GM12864 (cell line): ENCODE data around the gene S100A7A.

Experiments used
- DNase-seq: peaks from one replicate; pipeline ENCODE4 v3.0.0-alpha.2; 2011; ENCODE audit warnings: low read depth
- H3K4me3 ChIP-seq: 2 replicates; pipeline ENCODE4 v1.5.1; 2011; ENCODE audit warnings: mild to moderate bottlenecking, low read depth, low read length, control low read depth
- TF ChIP-seq, protein P1 (sequence below): IDR thresholded peaks from 2 replicates; pipeline ENCODE4 v1.5.1; 2011; ENCODE audit warnings: low read depth, mild to moderate bottlenecking, moderate library complexity, low read length, control low read depth, inconsistent platforms; ENCODE audit errors: missing control alignments

Gene S100A7A

DNA sequence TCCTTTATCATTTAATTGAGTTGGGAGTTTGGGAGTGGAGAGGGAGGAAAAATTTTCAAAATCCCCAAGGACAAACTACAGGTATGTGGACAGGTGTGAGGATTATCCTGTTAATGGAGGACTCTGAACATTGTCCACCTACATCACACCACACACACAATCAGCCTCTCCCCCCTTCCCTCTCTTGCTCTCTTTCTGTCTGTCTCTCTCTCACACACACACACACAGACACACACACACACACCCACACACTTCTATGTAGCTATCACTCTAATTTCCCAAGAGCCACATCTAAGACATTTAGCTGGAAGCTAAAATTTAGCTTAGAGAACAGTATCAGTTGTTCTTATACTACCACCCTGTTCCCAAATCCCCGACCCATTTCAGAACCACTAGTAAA lies 26.9 kb upstream of the S100A7A start:
- no peak for DNase-seq
- TF ChIP-seq, protein P1, sequence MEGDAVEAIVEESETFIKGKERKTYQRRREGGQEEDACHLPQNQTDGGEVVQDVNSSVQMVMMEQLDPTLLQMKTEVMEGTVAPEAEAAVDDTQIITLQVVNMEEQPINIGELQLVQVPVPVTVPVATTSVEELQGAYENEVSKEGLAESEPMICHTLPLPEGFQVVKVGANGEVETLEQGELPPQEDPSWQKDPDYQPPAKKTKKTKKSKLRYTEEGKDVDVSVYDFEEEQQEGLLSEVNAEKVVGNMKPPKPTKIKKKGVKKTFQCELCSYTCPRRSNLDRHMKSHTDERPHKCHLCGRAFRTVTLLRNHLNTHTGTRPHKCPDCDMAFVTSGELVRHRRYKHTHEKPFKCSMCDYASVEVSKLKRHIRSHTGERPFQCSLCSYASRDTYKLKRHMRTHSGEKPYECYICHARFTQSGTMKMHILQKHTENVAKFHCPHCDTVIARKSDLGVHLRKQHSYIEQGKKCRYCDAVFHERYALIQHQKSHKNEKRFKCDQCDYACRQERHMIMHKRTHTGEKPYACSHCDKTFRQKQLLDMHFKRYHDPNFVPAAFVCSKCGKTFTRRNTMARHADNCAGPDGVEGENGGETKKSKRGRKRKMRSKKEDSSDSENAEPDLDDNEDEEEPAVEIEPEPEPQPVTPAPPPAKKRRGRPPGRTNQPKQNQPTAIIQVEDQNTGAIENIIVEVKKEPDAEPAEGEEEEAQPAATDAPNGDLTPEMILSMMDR: no peak
- no peak overlapping the region for H3K4me3 ChIP-seq

DNA sequence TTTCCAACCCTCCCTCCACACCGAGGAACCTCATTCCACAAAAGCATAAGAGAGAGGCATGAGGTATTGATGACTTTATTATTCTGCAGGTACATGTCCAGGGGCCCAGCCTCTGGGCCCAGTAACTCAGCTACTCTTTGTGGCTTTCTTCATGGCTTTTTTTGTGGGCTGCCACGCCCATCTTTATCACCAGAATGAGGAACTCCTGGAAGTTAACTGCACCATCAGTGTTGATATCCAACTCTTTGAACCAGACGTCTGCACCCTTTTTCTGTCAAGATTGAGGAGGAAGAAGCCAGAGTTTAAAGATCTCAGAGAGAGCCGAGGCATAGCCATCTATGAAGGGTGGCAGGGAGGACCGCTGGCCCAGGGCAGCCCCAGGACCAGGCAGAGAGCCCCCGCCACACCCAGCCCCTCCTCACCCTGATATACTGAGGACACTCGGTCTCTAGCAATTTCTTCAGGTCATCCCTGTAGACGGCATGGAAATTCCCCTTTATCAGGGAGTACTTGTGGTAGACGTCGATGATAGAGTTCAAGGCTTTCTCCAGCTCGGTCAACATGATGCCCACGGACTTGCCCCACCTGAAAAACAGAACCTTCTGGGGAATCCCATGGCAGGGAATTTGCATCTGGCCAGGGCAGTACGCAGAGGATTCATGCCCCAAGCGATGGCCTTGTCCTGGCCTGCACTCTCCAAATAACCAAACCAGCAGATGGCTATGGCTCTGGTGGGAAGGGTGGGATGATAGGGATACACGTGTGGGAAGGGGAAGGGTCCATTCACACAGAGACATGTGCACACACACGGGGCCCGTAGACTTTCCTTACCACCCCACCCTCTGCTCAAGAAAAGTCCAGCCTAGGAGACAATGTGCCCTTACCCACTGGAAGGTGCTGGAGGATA lies 26.1 kb upstream of the S100A7A start:
- TF ChIP-seq, protein P1: no peak
- no peak for DNase-seq
- no peak overlapping the region for H3K4me3 ChIP-seq

DNA sequence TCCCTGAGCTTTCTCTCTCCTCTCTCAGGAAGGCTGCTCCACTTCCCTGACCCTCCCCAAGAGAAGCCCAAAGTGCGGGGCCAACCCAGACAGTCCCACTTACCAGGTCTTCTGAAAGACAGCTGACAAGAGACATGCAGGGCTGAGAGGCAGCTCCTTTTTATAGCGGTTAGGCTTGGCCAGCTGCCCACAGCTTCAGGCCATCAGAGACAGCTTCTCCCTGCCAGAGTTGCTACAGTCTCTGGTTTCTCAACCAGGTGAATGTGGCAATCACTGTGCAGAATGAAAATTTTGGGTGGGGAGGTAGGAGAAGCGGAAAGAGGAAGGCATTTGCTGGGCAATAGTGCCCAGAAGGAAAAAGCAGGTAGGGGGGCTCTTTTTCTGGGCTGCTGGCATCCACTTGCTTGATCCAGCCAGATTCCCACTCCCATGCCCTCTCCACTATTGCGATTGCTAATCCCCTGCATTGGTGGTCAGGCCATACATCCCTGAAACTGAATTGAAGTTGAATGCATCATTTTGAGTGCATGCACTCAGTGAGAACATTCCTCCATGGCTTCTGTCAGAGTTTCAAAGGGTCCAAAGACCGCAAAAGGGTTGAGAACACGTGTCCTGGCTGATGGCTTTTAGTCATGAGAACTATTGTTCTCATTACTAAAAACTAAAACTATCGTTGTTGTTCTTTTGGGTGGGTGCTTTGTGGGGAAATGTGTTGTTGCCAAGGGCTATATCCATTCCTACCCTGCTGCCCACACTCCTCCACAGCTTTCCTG lies 25.2 kb upstream of the S100A7A start, which contains the start of gene S100A8:
S100A8 (minus strand) TSS at position 136 of the 773 bp plus-strand sequence. CDS start 538 bp downstream, outside the sequence.
- DNase-seq: no peak
- TF ChIP-seq, protein P1: no peak
- no peak within 1 kb of the TSS for H3K4me3 ChIP-seq

DNA sequence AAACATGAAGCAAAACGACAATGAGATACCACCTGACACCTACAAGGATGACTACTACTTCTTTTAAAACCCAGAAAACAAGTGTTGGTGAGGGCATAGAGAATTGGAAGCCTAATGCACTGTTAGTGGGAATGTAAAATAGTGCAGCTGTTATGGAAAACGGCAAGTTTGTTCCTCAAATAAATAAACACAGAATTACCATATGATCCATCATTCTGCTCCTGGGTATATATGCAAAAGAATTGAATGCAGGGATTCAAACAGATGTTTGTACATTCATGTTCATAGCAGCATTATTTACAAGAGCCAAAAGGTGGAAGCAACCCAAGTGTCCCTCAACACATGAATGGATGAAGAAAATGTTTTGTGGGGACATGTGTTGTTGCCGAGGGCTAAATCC lies 24.1 kb upstream of the S100A7A start:
- no peak overlapping the region for H3K4me3 ChIP-seq
- TF ChIP-seq, protein P1: no peak
- DNase-seq: no peak

DNA sequence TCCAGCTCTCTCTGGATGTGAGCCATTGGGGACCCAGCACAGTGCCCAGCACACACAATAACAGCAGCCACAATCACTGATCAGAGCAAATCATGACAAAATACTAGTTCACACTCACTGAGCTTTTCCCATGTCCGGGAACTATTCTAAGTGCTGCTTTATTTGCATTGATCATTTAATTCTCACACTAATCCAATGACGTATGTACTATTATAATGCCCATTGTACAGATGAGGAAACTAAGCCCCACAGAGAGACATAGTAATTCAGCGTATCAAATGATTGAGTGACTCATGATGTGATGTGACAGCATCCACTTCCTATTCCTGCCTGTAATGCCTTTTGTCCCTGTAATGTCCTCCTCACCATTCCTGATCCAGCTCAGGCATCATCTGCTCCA lies 23.5 kb upstream of the S100A7A start:
- H3K4me3 ChIP-seq: no peak overlapping the region
- TF ChIP-seq, protein P1: no peak
- DNase-seq: no peak

DNA sequence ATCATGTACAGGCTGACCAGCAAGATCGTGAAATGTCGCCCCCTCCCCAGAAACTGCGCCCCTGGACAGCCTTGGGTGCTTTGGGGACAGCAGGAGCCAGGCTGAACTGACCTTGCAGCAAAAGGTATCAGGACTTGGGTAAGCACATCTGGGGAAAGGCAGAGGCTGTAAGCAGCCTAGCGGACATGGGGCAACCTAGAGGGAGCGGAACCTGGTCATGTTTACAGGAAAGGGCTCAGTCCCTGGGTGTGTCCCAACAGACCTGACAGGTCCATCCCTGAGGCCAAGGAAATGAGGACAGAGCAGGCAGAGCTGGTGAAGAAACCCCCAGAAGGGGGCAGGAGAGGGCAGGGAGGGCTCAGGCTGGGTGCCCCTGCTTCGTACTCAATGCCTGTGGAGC lies 22.4 kb upstream of the S100A7A start:
- H3K4me3 ChIP-seq: no peak overlapping the region
- DNase-seq: no peak
- TF ChIP-seq, protein P1: peak; percentile 5
